Smooth muscle cell (in vitro differentiated cells): ENCODE data around the gene ARHGAP33. TPM values are rescaled to one million over a fixed set of nuclear protein-coding genes. Genes with fewer than 3 reads are reported as not detected.

Source experiments
- DNase-seq: peaks from one replicate; lab custom pipeline; 2025; ENCODE audit not compliant: unreplicated experiment; lab: John Stamatoyannopoulos, UW
- H2AFZ ChIP-seq: fragments of 200-600 bp; sonication (generic); 2 replicates; pipeline ENCODE4 v1.6.0; 2016; ENCODE audit warnings: antibody characterized with exemption, low read depth, mild to moderate bottlenecking
- H3F3A ChIP-seq: fragments of 200-600 bp; sonication (generic); 2 replicates; pipeline ENCODE4 v1.6.0; 2017; ENCODE audit warnings: antibody characterized with exemption, low read depth
- H3K27ac ChIP-seq: fragments of 200-600 bp; sonication (generic); 2 replicates; pipeline ENCODE4 v1.5.1; 2016; ENCODE audit warnings: low read depth, mild to moderate bottlenecking
- H3K27me3 ChIP-seq: fragments of 200-600 bp; sonication (generic); 2 replicates; pipeline ENCODE4 v1.6.1; 2016; ENCODE audit warnings: low read depth, mild to moderate bottlenecking
- H3K36me3 ChIP-seq: fragments of 200-600 bp; sonication (generic); 2 replicates; pipeline ENCODE4 v1.5.1; 2016; ENCODE audit warnings: low read depth
- H3K4me1 ChIP-seq: fragments of 200-600 bp; sonication (generic); 2 replicates; pipeline ENCODE4 v1.5.1; 2016; ENCODE audit warnings: low read depth
- H3K4me2 ChIP-seq: fragments of 200-600 bp; sonication (generic); 2 replicates; pipeline ENCODE4 v1.6.0; 2016; ENCODE audit warnings: mild to moderate bottlenecking
- H3K4me3 ChIP-seq: fragments of 200-600 bp; sonication (generic); 2 replicates; pipeline ENCODE4 v1.5.1; 2016; ENCODE audit warnings: mild to moderate bottlenecking
- H3K79me2 ChIP-seq: fragments of 200-600 bp; sonication (generic); 2 replicates; pipeline ENCODE4 v1.6.0; 2016; ENCODE audit warnings: low read depth, mild to moderate bottlenecking
- H3K9ac ChIP-seq: fragments of 200-600 bp; sonication (generic); 2 replicates; pipeline ENCODE4 v1.6.0; 2016; ENCODE audit warnings: low read depth
- H3K9me3 ChIP-seq: fragments of 200-600 bp; sonication (generic); replicated peaks from 2 replicates; pipeline ENCODE4 v1.5.1; 2016; ENCODE audit warnings: low read depth
- H4K20me1 ChIP-seq: fragments of 200-600 bp; sonication (generic); 2 replicates; pipeline ENCODE4 v1.6.0; 2016; ENCODE audit warnings: low read depth
- WGBS: methylation state at CpG from one replicate; pipeline ENCODE4 v1.1.7; 2016; ENCODE audit warnings: low lambda C conversion rate; 5-methylcytosine and 5-hydroxymethylcytosine counted together
- polyA plus RNA-seq: library from polyadenylated mRNA; unstranded; fragments of >200 nt; fragmentation: Nextera tagmentation; extraction: Ambion mirVana; gene quantifications from 2 replicates; pipeline ENCODE4 v1.2.1, GENCODE V29; 2016
- total RNA-seq: library from RNA; depleted of rRNA; stranded (reverse); fragments of >200 nt; gene quantifications from 2 replicates; pipeline ENCODE4 v1.2.3, GENCODE V29; 2014
- TF ChIP-seq, protein P1 (sequence below): fragments of 200-600 bp; sonication (generic); IDR thresholded peaks from 2 replicates; pipeline ENCODE4 v1.5.1; 2017; ENCODE audit warnings: borderline replicate concordance, mild to moderate bottlenecking, antibody characterized with exemption; ENCODE audit not compliant: insufficient read depth, poor library complexity, severe bottlenecking

The ARHGAP33 gene
- total and polyA plus RNA-seq, 2 experiments from 2014 or later: 5.3 to 5.7 TPM

DNA sequence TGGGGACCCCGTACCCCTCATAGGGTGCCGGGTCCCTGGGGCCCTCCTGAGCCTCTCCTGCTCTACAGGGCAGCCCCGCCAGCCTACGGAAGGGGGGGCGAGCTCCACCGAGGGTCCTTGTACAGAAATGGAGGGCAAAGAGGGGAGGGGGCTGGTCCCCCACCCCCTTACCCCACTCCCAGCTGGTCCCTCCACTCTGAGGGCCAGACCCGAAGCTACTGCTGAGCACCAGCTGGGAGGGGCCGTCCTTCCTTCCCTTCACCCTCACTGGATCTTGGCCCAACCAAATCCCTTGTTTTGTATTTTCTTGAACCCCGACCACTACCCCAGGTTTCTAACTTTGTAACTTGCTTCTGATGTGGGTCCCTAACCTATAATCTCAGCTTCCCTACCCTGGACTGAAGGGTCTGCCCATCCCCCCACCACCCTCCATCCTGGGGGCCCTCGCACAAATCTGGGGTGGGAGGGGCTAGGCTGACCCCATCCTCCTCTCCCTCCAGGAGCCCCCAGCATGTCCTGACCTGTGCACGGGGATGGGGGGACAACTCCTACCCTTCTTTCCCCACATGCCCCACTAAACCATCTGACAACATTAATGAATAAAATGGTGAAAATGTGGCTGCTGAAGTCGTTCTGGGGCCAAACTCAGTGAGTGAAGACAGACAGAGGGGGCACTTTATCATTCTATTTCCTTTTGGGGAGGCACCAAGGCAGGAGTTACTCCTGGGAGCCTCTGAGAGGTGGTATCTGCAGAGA is 13.0 kb downstream of the ARHGAP33 start:
- no peaks in the 10 kb centered on the region for H3K4me1 ChIP-seq
- H3K79me2 ChIP-seq: no peaks in the 10 kb centered on the region
- H3K9ac ChIP-seq: no peak overlapping the region
- H4K20me1 ChIP-seq: no peaks in the 10 kb centered on the region
- H3K27ac ChIP-seq: no peak overlapping the region
- no peak overlapping the region for H3K4me2 ChIP-seq
- no peak overlapping the region for H3K4me3 ChIP-seq
- H3F3A ChIP-seq: no peaks in the 10 kb centered on the region
- H3K36me3 ChIP-seq: no peaks in the 10 kb centered on the region
- DNase-seq: no peak
- 85% methylated on average over 8 of the region's 12 CpGs for WGBS
- no peak overlapping the region for H2AFZ ChIP-seq
- no peaks in the 10 kb centered on the region for H3K9me3 ChIP-seq
- TF ChIP-seq, protein P1, sequence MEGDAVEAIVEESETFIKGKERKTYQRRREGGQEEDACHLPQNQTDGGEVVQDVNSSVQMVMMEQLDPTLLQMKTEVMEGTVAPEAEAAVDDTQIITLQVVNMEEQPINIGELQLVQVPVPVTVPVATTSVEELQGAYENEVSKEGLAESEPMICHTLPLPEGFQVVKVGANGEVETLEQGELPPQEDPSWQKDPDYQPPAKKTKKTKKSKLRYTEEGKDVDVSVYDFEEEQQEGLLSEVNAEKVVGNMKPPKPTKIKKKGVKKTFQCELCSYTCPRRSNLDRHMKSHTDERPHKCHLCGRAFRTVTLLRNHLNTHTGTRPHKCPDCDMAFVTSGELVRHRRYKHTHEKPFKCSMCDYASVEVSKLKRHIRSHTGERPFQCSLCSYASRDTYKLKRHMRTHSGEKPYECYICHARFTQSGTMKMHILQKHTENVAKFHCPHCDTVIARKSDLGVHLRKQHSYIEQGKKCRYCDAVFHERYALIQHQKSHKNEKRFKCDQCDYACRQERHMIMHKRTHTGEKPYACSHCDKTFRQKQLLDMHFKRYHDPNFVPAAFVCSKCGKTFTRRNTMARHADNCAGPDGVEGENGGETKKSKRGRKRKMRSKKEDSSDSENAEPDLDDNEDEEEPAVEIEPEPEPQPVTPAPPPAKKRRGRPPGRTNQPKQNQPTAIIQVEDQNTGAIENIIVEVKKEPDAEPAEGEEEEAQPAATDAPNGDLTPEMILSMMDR: no peak
- H3K27me3 ChIP-seq: no peaks in the 10 kb centered on the region

DNA sequence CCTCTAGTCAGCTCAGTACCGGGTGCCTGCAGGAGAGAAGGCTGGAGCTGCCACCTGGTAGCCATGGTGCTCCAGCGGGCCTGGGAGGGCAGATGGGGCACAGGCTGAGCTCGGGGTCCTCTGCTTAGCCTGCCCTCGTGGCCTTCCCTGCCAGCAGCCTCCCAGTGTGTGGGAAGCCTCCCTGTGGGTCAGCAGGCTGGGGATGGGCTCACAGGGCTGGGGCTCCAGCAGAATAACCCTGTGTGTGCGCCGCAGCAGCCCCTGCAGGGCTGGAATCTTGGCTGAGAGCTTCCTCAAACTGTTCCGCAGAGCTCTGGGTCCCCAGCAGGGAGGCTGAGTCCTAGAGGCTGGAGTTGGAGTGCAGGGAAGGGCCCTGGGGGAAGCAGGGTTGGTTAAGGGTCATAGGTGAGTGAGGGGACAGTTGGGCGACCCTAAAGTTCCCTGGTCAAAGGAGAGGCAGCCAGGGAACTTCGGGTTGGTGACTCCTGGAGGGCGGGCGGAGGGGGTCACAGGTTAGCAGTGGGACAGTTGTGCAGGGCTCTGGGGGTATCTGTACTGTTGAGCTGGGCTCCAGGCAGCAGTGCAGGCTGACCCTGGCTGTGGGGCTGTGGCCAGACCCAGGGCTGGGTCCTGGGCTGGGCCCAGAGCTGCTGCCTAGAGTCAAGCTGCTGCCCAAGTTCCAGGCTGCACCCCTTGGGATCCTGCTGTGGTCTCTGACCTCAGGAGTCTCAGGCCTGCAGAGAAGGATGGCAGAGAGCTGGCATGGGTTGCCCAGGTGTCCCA is 14.0 kb downstream of the ARHGAP33 start:
- H3K4me2 ChIP-seq: no peak overlapping the region
- H3K4me3 ChIP-seq: no peak overlapping the region
- TF ChIP-seq, protein P1: no peak
- H3K27me3 ChIP-seq: no peaks in the 10 kb centered on the region
- no peak for DNase-seq
- H3K9me3 ChIP-seq: no peaks in the 10 kb centered on the region
- H3K27ac ChIP-seq: no peak overlapping the region
- no peaks in the 10 kb centered on the region for H3F3A ChIP-seq
- no peak overlapping the region for H3K9ac ChIP-seq
- H2AFZ ChIP-seq: no peak overlapping the region
- no peaks in the 10 kb centered on the region for H3K36me3 ChIP-seq
- H3K79me2 ChIP-seq: no peaks in the 10 kb centered on the region
- 90% methylated on average over 11 of the region's 11 CpGs for WGBS
- no peaks in the 10 kb centered on the region for H3K4me1 ChIP-seq
- no peaks in the 10 kb centered on the region for H4K20me1 ChIP-seq

DNA sequence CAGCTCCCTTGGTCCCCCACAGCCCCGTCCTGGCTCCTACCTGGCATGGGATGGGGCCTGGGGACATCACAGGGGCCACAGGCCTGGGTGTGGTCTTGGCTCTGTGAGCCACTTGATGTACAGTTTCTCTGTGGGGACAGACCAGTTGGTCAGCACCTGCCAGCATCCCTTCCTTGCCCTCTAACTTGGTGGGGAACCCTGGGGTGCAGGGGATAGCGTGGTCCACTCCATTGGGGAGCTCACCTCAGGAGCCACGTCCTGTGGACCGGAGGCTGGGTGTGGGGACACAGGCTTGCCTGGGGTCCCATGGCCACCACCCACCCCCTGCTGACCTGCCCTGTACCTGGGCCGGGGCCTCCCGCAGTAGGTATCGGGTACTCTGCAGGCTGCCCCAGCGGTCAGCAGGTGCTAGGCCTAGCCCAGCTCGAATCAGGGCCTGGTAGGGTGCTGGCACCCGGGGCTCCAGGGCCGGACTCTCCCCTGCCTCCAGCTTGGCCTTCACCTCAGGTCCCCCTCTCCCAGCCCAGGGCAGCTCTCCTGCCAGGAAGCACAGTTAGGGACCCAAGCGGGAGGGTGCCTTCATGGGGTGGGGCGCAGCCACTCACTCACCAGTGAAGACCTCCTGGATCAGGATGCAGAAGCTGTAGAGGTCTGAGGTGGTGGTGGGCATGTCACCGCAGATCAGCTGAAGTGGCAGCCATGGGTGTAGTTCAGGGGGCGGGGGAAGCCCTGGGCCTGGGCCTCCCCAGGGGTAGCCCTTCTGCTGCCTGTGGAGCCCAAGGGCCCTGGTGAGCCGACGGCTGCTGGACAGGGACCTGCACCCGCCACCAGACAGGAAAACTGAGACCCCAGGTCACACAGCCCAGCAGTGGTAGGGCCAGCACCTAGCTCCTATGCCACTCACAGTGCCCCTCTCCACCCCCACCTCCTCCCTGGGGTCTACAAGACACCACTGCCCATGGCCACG is 14.9 kb downstream of the ARHGAP33 start:
- Histone ChIP-seq H3K9me3 (no peaks in the 10 kb centered on the region), H3K4me3 (no peak overlapping the region), H3F3A (no peaks in the 10 kb centered on the region), H3K36me3 (no peaks in the 10 kb centered on the region), H2AFZ (no peak overlapping the region), H3K79me2 (no peaks in the 10 kb centered on the region), H3K27me3 (no peaks in the 10 kb centered on the region), H3K4me2 (no peak overlapping the region), H3K4me1 (no peaks in the 10 kb centered on the region), H3K27ac (no peak overlapping the region), H3K9ac (no peak overlapping the region), H4K20me1 (no peaks in the 10 kb centered on the region)
- 84% methylated on average over 19 of the region's 19 CpGs for WGBS
- DNase-seq: no peak
- TF ChIP-seq, protein P1: no peak
